ENCODE measurements around the gene COX15.
"Not testable (repeated sequence)": the region's sequence is repeated elsewhere in the genome, so short reads cannot be mapped to it uniquely, and the experiment has no call there.

The COX15 gene

DNA sequence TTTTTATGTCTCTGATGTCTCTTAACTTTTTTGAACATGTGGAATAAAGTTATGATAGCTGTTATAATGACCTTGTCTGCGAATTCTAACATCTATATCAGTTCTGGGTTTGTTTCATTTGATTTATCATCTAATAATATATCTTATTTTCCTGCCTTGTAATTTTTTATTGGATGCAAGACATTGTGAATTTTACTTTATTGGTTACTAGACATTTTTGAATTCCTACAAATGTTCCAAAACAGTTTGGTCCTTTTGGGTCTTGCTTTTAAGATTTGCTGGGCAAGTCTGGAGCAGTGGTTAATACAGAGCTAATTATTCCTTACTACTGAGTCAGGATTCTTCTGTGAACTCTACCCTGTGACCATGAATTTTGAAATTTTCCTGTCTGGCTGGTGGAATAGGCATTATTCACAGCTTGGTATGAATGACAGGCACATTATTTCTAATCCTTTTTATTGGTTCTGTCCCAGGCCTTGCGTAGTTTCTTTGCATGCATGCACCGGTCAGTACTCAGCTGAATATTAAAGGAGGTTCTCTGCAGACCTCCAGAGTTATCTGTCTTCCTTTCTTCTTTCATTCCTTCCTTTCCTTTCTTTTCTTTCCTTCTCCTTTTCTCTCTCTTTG, 9.1 kb upstream of the COX15 start:
- DNase-seq, result no peak

- DNase-seq, result no peak
Measured at GRCh38 chr10:99740260-99740659, 8.3 kb upstream of the COX15 start.

GRCh38 chr10:99734111-99734510, 2.2 kb upstream of the COX15 start:
- not testable (repeated sequence) for DNase-seq

DNA sequence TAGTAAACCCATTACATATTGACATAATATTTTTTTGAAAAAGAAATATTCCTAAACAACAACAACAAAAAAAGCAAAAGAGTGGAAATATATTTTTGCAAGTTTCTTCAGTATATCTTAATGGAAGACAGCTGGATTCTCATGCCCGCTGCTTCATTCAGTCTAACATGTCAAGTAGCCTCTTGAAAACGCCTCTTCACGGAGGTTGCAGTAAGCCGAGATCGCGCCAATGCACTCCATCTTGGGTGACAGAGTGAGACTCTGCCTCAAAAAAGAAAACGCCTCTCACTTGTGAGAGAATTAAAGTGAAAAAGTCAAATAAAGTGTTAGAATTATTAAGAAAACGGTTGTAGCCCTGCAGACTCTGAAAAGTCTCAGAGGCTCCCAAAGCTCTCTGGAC, 1.4 kb upstream of the COX15 start:
- no peak for DNase-seq

DNA sequence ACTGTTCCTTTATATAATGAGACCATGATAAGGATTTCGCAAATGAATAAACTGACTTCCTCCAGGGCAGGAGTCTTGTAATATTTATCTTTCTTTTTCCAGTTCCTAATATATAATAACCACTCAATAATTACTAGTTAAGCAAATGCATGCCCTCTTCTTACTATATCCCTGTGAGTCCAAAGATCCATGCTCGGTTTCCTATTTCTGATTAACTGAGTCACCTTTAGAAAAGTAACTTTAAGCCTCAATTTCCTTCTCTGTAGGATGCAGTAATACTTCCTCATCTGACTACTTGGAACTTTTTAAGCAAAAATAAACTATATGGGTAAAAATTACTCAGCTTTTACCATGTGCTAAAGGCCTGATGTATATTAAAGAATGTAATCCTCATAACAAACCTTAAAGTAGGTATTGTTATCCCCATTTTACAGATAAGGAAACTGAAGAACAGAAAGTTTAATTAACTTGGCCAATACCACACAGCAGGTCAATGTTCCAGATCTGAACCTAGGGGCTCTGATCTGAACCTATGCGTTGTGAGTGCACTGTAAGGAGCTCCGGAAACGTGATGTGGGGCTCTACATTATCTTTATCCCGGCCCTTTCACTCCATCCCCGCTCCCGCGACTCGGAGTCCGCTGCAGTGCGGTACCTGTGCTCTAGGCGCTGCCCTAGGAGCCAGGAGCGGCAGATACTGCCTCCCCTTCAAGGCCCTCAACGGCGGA, 458 bp downstream of the COX15 start:
- DNase-seq, result no peak

GRCh38 chr10:99730026-99730425, 1.9 kb downstream of the COX15 start:
- no peak for DNase-seq

- no peak for DNase-seq
Measured at GRCh38 chr10:99720387-99720786, 11.5 kb downstream of the COX15 start.

DNA sequence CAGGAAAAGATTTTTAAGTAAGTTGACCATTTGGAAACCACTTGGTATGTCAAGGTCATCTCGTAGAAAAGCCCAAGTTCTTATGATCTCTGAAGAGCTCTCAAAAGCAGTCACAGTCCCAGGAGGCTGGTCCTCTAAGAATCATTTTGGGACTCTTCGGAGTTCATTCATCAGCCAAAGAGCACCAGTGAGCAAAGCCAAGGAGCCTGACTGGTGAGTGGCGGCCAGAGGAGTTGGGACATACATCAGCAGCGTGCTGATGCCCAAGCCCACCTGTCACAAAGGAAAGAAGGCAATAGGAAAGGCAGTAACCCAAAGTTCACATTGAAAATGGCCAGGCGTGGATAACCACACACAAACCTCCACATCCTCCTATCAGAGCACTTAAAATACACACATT, 17.5 kb downstream of the COX15 start:
- DNase-seq, result no peak

DNA sequence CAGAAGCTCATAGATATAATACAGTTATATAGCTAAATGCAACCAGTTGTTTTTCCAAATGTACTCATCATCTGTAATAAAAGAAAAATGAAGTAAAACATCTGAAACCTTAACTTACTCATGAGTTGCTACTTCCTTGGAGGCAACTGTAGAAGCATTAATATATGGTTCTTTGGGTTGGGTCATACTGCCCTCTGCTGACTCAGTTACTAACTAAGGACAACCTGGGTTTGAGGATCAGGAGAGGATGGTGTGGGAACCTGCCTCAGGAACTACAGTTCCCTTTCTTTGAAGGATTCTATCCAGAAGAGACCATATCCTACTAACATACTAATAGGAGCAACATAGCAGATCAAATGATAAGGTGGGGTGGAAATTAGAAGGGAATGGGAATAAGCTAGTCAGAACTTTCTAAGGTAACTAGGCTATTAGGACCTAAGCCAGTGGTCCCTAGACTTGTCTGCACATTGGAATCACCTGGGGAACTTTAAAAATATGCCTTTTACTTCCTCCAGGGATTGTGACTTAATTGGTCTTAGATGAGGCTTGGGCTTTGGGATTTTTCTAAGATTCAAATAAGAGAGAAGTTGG, 20.7 kb downstream of the COX15 start:
- DNase-seq, result peak; percentile 10

- no peak for DNase-seq
Measured at GRCh38 chr10:99709480-99710229, 22.3 kb downstream of the COX15 start.

GRCh38 chr10:99708428-99709012, 23.4 kb downstream of the COX15 start:
- DNase-seq, result no peak

GRCh38 chr10:99700649-99701048, 31.3 kb downstream of the COX15 start:
- DNase-seq, result no peak

DNA sequence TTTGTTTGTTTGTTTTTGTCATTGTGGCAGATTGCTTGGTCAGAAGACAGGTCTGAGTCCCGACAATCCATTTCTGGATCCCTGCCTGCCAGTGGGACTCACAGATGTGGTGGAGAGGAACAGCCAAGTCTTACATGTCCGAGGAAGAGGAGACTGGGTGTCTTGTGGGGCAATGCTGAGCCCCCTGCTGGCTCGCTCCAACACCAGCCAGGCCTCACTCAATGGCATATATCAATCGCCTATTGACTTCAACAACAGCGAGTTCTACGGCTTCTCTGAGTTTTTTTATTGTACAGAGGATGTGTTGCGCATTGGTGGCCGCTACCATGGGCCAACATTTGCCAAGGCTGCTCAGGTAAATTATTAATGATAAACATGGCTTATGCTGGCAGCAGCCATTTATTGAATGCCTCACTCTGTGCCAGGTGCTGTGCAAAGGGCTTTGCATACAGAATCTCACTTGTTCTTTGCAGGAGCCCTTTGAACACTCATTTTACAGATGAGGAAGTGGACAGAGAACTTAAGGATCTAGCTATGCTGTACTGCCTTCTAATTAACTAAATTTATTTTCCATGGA, 33.3 kb downstream of the COX15 start:
- DNase-seq, result no peak

- DNase-seq, result no peak
Measured at GRCh38 chr10:99695761-99696160, 36.2 kb downstream of the COX15 start.

DNA sequence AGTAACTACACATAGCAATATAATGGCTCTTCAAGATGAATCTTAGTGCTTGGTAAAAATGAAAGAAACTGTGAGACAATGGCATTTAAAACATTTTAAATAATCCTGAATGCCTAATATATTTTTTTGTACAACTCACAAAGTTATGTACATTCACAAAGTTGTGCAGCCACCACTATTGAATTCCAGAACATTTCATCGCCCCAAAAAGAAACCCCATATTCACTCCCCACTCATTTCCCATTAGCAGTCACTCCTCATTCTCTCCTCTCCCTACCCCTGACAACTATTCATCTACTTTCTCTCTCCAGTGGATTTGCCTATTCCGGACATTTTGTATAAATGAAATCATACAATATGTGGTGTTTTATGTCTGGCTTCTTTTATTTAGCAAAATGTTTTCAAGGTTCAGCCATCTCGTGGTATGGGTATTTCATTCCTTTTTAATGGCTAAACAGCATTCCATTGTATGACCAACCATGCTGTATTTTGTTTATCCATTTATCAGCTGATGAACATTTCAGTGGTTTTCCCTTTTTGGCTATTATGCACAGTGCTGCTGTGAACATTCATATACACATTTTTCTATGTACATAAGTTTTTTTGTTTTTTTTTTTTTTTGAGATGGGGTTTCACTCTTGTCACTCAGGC, 37.9 kb downstream of the COX15 start:
- DNase-seq, result no peak

GRCh38 chr10:99689461-99689860, 42.5 kb downstream of the COX15 start:
- DNase-seq, result no peak

DNA sequence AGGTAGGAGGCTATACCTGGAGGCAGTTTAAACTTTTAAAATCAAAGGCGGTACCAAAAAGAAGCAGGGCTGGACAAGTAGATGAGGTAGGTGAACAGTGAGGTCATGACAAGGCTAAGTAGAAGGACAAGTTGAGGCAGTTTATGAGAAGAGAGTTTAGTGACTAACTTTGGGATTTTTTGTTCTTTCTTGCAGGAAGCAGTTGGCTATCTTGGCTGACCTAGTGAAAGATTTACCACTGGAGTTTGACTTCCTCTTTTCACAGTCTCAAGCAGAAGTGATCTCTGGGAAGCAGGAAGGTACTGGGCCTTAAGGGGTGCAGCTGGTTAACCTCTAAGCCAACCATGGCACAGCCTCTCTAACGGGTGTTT, 46.3 kb downstream of the COX15 start:
- DNase-seq, result no peak

- no peak for DNase-seq
Measured at GRCh38 chr10:99682752-99683151, 49.2 kb downstream of the COX15 start.
